SK-N-SH (cell line): Measurements from ENCODE around the gene MPO.

ENCODE experiments used
- CTCF ChIP-seq: fragments of 200-600 bp; sonication (generic); IDR thresholded peaks from 2 replicates; pipeline ENCODE4 v1.6.1; 2017; ENCODE audit warnings: antibody characterized with exemption, mild to moderate bottlenecking, moderate library complexity
- JUND ChIP-seq: IDR thresholded peaks from 2 replicates; pipeline ENCODE4 v1.4.0; 2012
- SIN3A ChIP-seq: IDR thresholded peaks from 2 replicates; pipeline ENCODE4 v1.6.1; 2012; ENCODE audit warnings: low read depth, mild to moderate bottlenecking, low read length, moderate library complexity, borderline replicate concordance

GRCh38 chr17:58307468-58308172 lies 26.9 kb upstream of the MPO start:
- TF ChIP-seq CTCF (no peak), JUND (no peak), SIN3A (no peak)
